ENCODE measurements around the gene ARID1B. TPM values are rescaled to one million over a fixed set of nuclear protein-coding genes. Genes with fewer than 3 reads are reported as not detected.

ARID1B gene
- total RNA-seq, 1 experiment from 2014 or later: 42.8 TPM

- BruUV-seq (replicated peaks): no TSS peak
- Histone ChIP-seq H3K4me2 (no peak overlapping the region), H3K4me3 (no peak overlapping the region), H3K36me3 (ENCODE audit: low read depth) (no peaks in the 10 kb centered on the region), H4K20me1 (ENCODE audit: insufficient read depth) (no peaks in the 10 kb centered on the region), H3K4me1 (replicated peaks; ENCODE audit: insufficient read depth) (no peaks in the 10 kb centered on the region), H3K9me2 (ENCODE audit: insufficient read depth) (no peaks in the 10 kb centered on the region), H3K27me3 (ENCODE audit: insufficient read depth, low read depth) (peaks cover 9% of the 10 kb centered on the region; the same call in 1 of the 2 replicates), H3K9me3 (ENCODE audit: insufficient read depth, low read depth) (no peaks in the 10 kb centered on the region), H3F3A (ENCODE audit: insufficient read depth, low read depth) (no peaks in the 10 kb centered on the region), H2AFZ (no peak overlapping the region), H3K27ac (no peak overlapping the region), H3K79me2 (ENCODE audit: low read depth) (no peaks in the 10 kb centered on the region)
- CTCF ChIA-PET: no interaction called here
- intact Hi-C loops (cut with micrococcal nuclease; ENCODE audit: unreplicated experiment): no loop called here
- TF ChIP-seq EZH2 (IDR thresholded peaks at IDR 0.05; ENCODE audit: low read depth) (no peak), CTCF (conservative IDR thresholded peaks at IDR 0.05) (no peak)
- DNase-seq: no peak
- POLR2A ChIA-PET (ENCODE audit: unreplicated experiment): no interaction called here
Observed at GRCh38 chr6:157259443-157259842, 482.3 kb downstream of the ARID1B start.

Small RNA genes within 50 kb of the gene (microRNA-seq; reads per million reads assigned to microRNA genes)
- gene MIR4466 (ENCODE audit: borderline number of aligned reads, borderline replicate concordance): not detected

All from PC-9 (cell line).